ENCODE results near the gene HCRTR1. TPM values are rescaled to one million over a fixed set of nuclear protein-coding genes. Genes with fewer than 3 reads are reported as not detected.
A peak's percentile ranks its signal among the peaks of the same experiment; 100 is the strongest.

Gene HCRTR1
- total RNA-seq, 2 experiments from 2014 or later: not detected

DNA sequence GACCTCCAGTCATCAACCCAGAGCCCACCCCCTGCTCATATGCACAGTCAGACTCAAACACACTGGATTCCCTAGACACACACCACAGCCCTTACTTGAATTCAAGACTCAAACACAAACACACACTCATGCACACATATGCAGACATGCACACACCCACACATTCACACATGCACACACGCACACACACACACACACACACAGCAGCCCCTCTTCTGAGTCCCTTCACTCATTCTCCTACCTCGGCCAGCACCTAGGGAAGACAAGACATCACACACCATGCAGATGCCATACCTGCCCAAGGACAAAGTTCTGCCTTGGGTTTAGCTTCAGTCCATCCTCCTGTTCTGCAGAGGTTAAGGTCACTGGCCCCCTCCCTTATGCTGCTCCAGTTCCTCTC lies 1.6 kb upstream of the HCRTR1 start:
- POLR2A ChIA-PET: no interaction called here
- H3K27me3 Mint-ChIP-seq: peaks cover 24% of the 10 kb centered on the region

DNA sequence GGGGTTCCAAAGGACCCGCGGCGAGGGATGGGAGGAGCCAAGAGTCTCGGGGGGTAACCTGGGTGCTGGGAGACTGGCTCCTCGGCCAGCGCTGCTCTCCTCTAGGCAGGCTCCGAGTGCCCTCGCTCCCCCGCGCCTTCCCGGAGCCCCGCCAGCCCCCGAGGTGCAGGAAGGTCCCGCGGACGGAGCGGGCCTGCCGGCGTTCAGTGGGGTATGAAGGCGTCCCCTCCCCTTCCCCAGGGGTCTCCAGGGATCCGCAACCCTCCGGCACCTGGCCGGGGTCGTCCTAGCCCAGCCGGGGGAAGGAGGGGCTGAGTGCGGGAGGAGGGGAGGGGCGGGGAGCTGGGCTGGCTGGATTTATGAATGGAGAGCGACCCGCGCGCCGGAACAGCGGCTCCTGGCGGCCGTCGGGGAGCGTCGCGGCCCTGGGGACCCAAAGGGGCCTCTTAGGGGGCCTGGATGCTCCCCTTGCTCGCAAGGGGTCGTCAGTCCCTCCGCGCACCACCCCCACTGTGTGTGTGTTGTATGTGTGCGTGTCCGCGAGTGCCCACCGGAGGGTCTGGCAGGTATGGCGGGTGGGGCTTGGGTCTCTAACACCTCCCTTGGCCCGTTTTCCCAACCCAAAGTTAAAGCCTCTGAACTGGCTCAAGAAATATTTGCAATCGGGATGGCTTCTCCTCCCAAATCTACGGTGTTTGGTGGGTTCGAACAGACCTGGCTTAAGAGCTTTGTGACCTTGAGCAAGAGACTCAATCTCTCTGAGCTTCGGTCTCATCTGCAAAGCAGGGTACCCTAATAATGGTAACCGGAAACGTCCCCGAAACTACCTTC lies 642 bp downstream of the HCRTR1 start:
- Mint-ChIP-seq H3K36me3 (no peaks in the 10 kb centered on the region), H3K27me3 (peaks cover 24% of the 10 kb centered on the region), H3K4me1 (ENCODE audit: low read depth) (peaks cover 3% of the 10 kb centered on the region), H3K4me3 (no peak overlapping the region), H3K27ac (no peak overlapping the region), H3K9me3 (no peaks in the 10 kb centered on the region)
- DNase-seq: peak; percentile 53
- ChIA-PET CTCF (interaction anchor here (0.6 to 3.1 kb wide), 24 partner anchors 8 to 223 kb away, joined by 3 to 26 read pairs (median 4); no protein-coding TSS in a partner anchor), POLR2A (no interaction called here)
- intact Hi-C loops (cut with micrococcal nuclease): loop anchor here (1.0 kb wide), 1 partner anchor 54 kb away; no protein-coding TSS in a partner anchor

More for the DNA sequence above, 1.6 kb upstream of the HCRTR1 start:
- CTCF ChIA-PET: interaction anchor here (1.7 kb wide), 1 partner anchor 173 kb away, joined by 4 read pairs; no protein-coding TSS in a partner anchor
- intact Hi-C loops (cut with micrococcal nuclease): no loop called here
- Mint-ChIP-seq H3K27ac (no peak overlapping the region), H3K9me3 (no peaks in the 10 kb centered on the region), H3K4me3 (no peak overlapping the region), H3K4me1 (ENCODE audit: low read depth) (peaks cover 3% of the 10 kb centered on the region), H3K36me3 (no peaks in the 10 kb centered on the region)
- DNase-seq: no peak

DNA sequence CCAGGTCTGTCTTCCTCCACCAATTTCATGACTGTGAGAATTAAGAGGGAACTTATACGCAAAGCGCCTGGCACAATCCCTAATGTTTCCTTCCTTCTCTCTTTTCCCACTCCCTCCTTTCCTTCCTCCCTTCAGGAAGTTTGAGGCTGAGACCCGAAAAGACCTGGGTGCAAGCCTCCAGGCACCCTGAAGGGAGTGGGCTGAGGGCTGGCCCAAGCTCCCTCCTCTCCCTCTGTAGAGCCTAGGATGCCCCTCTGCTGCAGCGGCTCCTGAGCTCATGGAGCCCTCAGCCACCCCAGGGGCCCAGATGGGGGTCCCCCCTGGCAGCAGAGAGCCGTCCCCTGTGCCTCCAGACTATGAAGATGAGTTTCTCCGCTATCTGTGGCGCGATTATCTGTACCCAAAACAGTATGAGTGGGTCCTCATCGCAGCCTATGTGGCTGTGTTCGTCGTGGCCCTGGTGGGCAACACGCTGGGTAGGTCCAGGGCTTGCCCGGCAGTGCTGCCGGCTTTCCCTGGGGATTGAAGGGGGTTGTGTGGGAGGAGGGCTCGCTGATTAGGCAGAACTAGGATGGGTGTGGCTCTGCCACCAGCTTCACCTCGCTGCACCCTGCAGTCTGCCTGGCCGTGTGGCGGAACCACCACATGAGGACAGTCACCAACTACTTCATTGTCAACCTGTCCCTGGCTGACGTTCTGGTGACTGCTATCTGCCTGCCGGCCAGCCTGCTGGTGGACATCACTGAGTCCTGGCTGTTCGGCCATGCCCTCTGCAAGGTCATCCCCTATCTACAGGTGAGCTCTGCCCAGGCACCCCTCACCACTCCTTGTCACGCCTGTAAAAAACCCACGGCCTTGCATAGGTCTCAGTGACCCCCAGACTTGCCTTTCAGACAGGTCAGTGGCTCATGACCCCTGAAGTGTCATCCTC lies 1.7 kb downstream of the HCRTR1 start:
- ChIA-PET CTCF (interaction anchor here (0.6 to 3.1 kb wide), 18 partner anchors 8 to 213 kb away, joined by 3 to 26 read pairs (median 4); no protein-coding TSS in a partner anchor), POLR2A (no interaction called here)
- intact Hi-C loops (cut with micrococcal nuclease): loop anchor here (1.0 kb wide), 1 partner anchor 55 kb away; no protein-coding TSS in a partner anchor
- H3K27me3 Mint-ChIP-seq: peaks cover 24% of the 10 kb centered on the region
- H3K9me3 Mint-ChIP-seq: no peaks in the 10 kb centered on the region
- H3K36me3 Mint-ChIP-seq: no peaks in the 10 kb centered on the region
- peaks cover 3% of the 10 kb centered on the region for H3K4me1 Mint-ChIP-seq (ENCODE audit: low read depth)
- no peak for DNase-seq
- H3K27ac Mint-ChIP-seq: no peak overlapping the region
- no peak overlapping the region for H3K4me3 Mint-ChIP-seq

DNA sequence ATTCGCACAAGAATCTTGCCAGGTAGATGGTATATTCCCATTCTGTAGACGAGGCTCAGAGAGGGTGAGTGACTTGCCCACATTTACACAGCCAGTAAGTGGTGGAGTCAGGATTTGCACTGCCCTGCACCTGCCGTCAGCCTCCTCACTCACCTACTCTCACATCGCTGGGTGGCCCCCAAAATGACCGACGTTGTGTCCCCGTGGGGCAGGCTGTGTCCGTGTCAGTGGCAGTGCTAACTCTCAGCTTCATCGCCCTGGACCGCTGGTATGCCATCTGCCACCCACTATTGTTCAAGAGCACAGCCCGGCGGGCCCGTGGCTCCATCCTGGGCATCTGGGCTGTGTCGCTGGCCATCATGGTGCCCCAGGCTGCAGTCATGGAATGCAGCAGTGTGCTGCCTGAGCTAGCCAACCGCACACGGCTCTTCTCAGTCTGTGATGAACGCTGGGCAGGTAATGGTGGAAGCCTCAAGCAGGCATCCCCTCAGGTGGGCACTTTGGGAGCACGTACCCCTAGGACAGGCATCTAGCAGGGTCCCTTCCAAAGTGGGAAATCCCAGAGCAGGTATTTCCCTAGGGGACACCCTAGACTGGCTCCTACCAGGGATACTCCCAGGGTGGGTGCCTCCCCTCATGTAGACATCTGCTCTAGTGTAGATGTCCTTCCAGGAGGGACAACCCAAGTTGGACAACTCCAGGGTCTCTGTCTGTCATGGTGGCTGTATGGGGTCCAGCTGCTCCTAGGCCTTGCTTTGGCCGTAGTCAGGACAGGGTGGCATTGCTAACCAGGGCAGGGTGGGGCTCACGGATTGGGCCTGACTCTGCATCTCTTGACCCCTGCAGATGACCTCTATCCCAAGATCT lies 3.4 kb downstream of the HCRTR1 start:
- Mint-ChIP-seq H3K4me1 (ENCODE audit: low read depth) (peaks cover 3% of the 10 kb centered on the region), H3K4me3 (no peak overlapping the region), H3K9me3 (no peaks in the 10 kb centered on the region), H3K36me3 (no peaks in the 10 kb centered on the region), H3K27ac (no peak overlapping the region), H3K27me3 (peaks cover 20% of the 10 kb centered on the region)
- CTCF ChIA-PET: interaction anchor here (0.6 to 1.0 kb wide), 3 partner anchors 10 to 185 kb away, joined by 3 read pairs; no protein-coding TSS in a partner anchor
- POLR2A ChIA-PET: no interaction called here
- DNase-seq: no peak
- intact Hi-C loops (cut with micrococcal nuclease): no loop called here

DNA sequence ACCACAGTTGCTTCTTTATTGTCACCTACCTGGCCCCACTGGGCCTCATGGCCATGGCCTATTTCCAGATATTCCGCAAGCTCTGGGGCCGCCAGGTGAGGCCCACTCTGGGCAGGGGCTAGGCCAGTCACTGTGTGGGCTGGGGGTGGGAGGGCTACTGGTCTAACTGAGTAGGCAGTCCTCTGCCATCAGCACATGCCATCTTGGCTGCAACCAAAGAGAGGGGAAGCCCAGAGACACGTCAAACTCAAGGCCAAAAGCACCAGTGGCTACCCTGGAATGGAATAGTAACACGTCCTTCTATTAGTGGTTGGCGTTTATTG lies 4.0 kb downstream of the HCRTR1 start:
- no peak overlapping the region for H3K27ac Mint-ChIP-seq

DNA sequence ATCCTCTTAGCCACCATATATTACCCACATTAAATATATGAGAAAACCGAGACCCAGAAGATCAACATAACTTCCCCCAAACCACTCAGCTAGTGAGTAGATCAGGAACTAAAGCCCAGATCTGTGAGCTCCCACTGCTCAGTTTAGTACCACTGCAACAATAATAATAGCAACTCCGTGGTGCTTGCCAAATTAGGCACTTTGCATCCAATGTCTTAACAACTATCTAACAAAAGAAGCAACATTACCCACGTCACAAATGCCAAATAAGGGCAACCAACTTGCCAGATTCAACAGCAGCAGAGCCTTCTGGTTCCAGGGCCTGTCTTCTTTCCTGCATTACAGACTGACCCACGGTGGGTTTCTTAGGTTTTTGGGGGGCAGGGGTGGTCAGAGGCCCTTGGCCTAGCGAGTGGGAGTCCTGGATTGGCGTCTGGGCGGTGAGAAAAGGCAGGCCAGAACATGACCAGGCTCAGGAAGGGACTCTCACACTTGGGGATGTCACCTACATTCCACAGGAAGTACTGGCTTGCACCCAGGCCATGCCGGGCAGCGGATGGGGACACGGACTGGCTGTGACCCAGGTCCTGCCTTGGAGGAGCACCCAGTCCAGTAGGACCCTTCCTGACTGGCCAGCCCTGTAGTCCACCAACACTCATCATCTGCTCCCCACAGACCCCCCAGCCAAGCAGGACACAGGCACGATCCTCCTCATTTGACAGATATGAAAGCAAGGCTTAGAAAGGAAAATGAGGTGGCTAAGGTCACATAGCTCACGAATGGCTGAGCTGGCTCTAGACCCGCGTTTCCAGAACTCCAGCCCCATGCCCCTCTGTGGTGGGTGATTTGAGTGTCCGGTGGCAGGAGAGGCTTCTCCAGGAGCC lies 4.6 kb downstream of the HCRTR1 start:
- CTCF ChIA-PET: interaction anchor here (1.0 kb wide), 1 partner anchor 8 kb away, joined by 3 read pairs; no protein-coding TSS in a partner anchor
- H3K4me3 Mint-ChIP-seq: no peak overlapping the region
- H3K27me3 Mint-ChIP-seq: peaks cover 11% of the 10 kb centered on the region
- H3K36me3 Mint-ChIP-seq: peaks cover 2% of the 10 kb centered on the region
- no peaks in the 10 kb centered on the region for H3K9me3 Mint-ChIP-seq
- intact Hi-C loops (cut with micrococcal nuclease): no loop called here
- H3K4me1 Mint-ChIP-seq (ENCODE audit: low read depth): peaks cover 3% of the 10 kb centered on the region
- peak; percentile 6 for DNase-seq
- H3K27ac Mint-ChIP-seq: no peak overlapping the region
- POLR2A ChIA-PET: no interaction called here

More for the DNA sequence above, 4.0 kb downstream of the HCRTR1 start:
- no peak for DNase-seq
- H3K4me3 Mint-ChIP-seq: no peak overlapping the region
- H3K27me3 Mint-ChIP-seq: peaks cover 17% of the 10 kb centered on the region
- CTCF ChIA-PET: interaction anchor here (1.0 kb wide), 1 partner anchor 9 kb away, joined by 3 read pairs; no protein-coding TSS in a partner anchor
- no peaks in the 10 kb centered on the region for H3K36me3 Mint-ChIP-seq
- POLR2A ChIA-PET: no interaction called here
- intact Hi-C loops (cut with micrococcal nuclease): no loop called here
- H3K9me3 Mint-ChIP-seq: no peaks in the 10 kb centered on the region
- peaks cover 3% of the 10 kb centered on the region for H3K4me1 Mint-ChIP-seq (ENCODE audit: low read depth)

DNA sequence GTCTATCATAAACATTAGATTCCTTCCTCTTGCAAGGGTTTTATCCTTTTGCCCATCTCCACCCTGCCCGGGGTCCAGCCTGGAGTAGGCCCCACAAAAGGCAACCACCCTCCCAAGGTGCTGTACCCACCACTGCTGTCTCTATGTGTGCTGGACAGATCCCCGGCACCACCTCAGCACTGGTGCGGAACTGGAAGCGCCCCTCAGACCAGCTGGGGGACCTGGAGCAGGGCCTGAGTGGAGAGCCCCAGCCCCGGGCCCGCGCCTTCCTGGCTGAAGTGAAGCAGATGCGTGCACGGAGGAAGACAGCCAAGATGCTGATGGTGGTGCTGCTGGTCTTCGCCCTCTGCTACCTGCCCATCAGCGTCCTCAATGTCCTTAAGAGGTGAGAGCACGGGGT lies 5.9 kb downstream of the HCRTR1 start:
- Mint-ChIP-seq H3K36me3 (peaks cover 2% of the 10 kb centered on the region), H3K27me3 (peaks cover 8% of the 10 kb centered on the region), H3K4me1 (ENCODE audit: low read depth) (no peaks in the 10 kb centered on the region), H3K4me3 (no peak overlapping the region), H3K9me3 (no peaks in the 10 kb centered on the region), H3K27ac (no peak overlapping the region)
- intact Hi-C loops (cut with micrococcal nuclease): no loop called here
- ChIA-PET CTCF (no interaction called here), POLR2A (no interaction called here)
- DNase-seq: peak; percentile 7

DNA sequence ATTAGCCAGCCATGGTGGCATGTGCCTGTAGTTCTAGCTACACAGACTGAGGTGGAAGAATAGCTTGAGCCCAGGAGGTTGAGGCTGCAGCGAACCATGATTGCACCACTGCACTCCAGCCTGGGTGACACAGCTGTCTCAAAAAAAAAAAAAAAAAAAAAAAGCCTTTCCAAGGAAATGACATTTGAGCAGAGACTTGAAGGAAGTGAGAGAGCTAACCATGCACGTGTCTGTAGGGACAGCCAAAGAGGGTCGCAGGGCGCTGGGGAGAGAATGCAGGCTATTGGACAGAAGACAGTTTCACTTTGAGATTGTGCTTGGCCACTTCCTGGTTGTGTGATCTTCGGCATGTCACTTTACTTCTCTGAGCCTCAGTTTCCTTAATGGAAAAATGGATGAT lies 6.8 kb downstream of the HCRTR1 start:
- intact Hi-C loops (cut with micrococcal nuclease): no loop called here
- peaks cover 3% of the 10 kb centered on the region for H3K27me3 Mint-ChIP-seq
- DNase-seq: peak; percentile 11
- H3K36me3 Mint-ChIP-seq: peaks cover 6% of the 10 kb centered on the region
- no peaks in the 10 kb centered on the region for H3K4me1 Mint-ChIP-seq (ENCODE audit: low read depth)
- CTCF ChIA-PET: no interaction called here
- H3K27ac Mint-ChIP-seq: no peak overlapping the region
- POLR2A ChIA-PET: no interaction called here
- no peak overlapping the region for H3K4me3 Mint-ChIP-seq
- no peaks in the 10 kb centered on the region for H3K9me3 Mint-ChIP-seq

DNA sequence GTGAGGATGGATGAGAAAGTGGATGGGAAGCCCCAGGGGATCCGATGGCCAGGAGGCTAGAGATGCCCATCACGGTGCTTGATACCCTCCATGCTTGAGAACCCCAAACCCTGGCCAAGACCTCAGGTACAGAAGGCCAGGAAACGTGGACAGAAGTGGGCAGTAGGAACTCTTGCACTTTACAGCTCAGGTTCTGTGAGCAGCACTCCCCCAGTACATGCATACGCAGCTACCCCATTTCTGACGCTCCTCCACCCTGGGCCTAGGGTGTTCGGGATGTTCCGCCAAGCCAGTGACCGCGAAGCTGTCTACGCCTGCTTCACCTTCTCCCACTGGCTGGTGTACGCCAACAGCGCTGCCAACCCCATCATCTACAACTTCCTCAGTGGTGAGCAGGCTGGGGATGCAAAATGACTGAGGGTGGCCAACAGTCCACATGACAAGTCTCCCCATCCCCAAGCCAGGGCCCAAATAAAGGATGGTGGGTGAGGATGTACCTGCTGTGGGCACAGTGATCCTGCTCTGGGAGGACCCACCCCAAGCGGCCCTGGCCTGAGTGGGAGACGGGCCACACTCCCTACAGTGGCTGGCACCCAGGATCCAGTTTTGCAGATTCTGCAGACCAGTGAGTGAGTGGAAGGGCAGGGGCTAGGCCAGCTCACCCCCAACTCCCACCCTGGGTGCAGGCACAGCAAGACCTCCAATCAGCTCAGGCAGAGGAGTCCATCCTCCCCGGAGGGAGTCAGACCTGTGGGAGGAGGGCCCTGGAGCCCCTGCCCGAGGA lies 7.4 kb downstream of the HCRTR1 start:
- CTCF ChIA-PET: no interaction called here
- Mint-ChIP-seq H3K4me3 (no peak overlapping the region), H3K4me1 (ENCODE audit: low read depth) (no peaks in the 10 kb centered on the region), H3K27me3 (no peaks in the 10 kb centered on the region), H3K9me3 (no peaks in the 10 kb centered on the region), H3K27ac (no peak overlapping the region), H3K36me3 (peaks cover 6% of the 10 kb centered on the region)
- POLR2A ChIA-PET: no interaction called here
- no peak for DNase-seq
- intact Hi-C loops (cut with micrococcal nuclease): no loop called here

DNA sequence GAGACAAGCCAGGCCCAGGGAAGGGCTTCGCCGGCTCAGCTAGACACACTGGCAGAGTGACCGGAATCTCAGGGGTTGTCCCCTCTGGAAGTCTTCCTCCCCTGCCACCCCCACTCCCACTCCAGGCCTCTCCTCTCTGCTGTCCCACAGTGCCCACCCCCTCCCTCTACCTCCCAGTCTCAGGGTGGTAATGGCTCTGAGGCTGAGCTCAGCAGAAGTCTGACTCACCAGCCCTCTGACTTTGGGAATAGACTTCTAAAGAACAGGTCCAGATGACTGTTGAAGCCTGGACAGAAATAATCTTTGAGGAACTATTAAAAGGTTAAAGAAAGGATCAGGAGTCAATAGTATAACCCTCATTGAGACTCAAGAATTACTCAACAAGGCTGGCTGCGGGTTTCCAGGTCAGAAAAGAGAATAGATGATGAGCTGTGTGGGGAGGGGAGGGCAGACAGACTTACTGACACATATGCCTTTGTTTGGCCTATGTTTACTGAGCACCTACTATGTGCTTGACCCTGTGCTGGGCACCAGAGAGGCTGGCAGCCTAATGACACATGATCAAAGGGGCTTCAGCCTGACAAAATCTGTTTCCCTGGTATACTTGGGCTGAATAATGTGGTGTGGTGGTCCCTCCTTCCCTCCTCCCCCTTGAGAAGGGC lies 8.2 kb downstream of the HCRTR1 start:
- H3K4me1 Mint-ChIP-seq (ENCODE audit: low read depth): no peaks in the 10 kb centered on the region
- no peaks in the 10 kb centered on the region for H3K27me3 Mint-ChIP-seq
- H3K36me3 Mint-ChIP-seq: peaks cover 12% of the 10 kb centered on the region
- CTCF ChIA-PET: interaction anchor here (1.3 kb wide), 1 partner anchor 8 kb away, joined by 3 read pairs; no protein-coding TSS in a partner anchor
- POLR2A ChIA-PET: no interaction called here
- peak; percentile 9 for DNase-seq
- H3K9me3 Mint-ChIP-seq: no peaks in the 10 kb centered on the region
- H3K27ac Mint-ChIP-seq: no peak overlapping the region
- no peak overlapping the region for H3K4me3 Mint-ChIP-seq
- intact Hi-C loops (cut with micrococcal nuclease): no loop called here

All from activated CD4-positive, alpha-beta memory T cell treated with anti-CD3 and anti-CD28 coated beads for 36 hours (primary cell).